ENCODE data around the gene HTR4.

- no peak for TF ChIP-seq POLR2AphosphoS5 (IDR thresholded peaks at IDR 0.05)
- TF ChIP-seq CTCF (IDR thresholded peaks at IDR 0.05; ENCODE audit: poor library complexity, severe bottlenecking), result no peak
These were observed 91.3 kb downstream of the HTR4 start for GRCh38 chr5:148563021-148563420.

Measured in neural cell (in vitro differentiated cells).